Endodermal cell (in vitro differentiated cells): ENCODE data around the gene PLPP2. TPM values are rescaled to one million over a fixed set of nuclear protein-coding genes. Genes with fewer than 3 reads are reported as not detected.

Experiments used
- DNase-seq: peaks from one replicate; pipeline ENCODE4 v3.0.0-alpha.2; 2017
- H3K27ac ChIP-seq: 2 replicates; pipeline ENCODE4 v1.5.1; 2013; ENCODE audit warnings: mild to moderate bottlenecking, low read depth, low read length, moderate library complexity
- H3K27me3 ChIP-seq: 2 replicates; pipeline ENCODE4 v1.6.1; 2013; ENCODE audit warnings: mild to moderate bottlenecking, low read length, moderate library complexity; ENCODE audit not compliant: insufficient read depth, control insufficient read depth, poor library complexity, severe bottlenecking
- H3K36me3 ChIP-seq: 2 replicates; pipeline ENCODE4 v1.7.0; 2013; ENCODE audit warnings: mild to moderate bottlenecking, low read length, moderate library complexity; ENCODE audit not compliant: control insufficient read depth, insufficient read depth
- H3K4me1 ChIP-seq: one replicate; pipeline ENCODE4 v1.7.0; 2013; ENCODE audit warnings: low read length; ENCODE audit not compliant: control insufficient read depth, insufficient read depth
- H3K4me3 ChIP-seq: 2 replicates; pipeline ENCODE4 v1.5.1; 2013; ENCODE audit warnings: mild to moderate bottlenecking, low read length, moderate library complexity
- H3K9ac ChIP-seq: 2 replicates; pipeline ENCODE4 v1.6.1; 2013; ENCODE audit warnings: mild to moderate bottlenecking, low read length, moderate library complexity; ENCODE audit not compliant: poor library complexity, severe bottlenecking; ENCODE audit errors: extremely low read depth
- H3K9me3 ChIP-seq: 2 replicates; pipeline ENCODE4 v1.6.1; 2013; ENCODE audit warnings: mild to moderate bottlenecking, low read length, moderate library complexity; ENCODE audit not compliant: control insufficient read depth
- H3K27ac Mint-ChIP-seq: 2 replicates; pipeline ENCODE4 v1.8.0; 2020; ENCODE audit warnings: mixed read lengths
- H3K27me3 Mint-ChIP-seq: 2 replicates; pipeline ENCODE4 v1.8.0; 2021; ENCODE audit warnings: mild to moderate bottlenecking, mixed read lengths; ENCODE audit not compliant: insufficient read depth
- H3K36me3 Mint-ChIP-seq: 2 replicates; pipeline ENCODE4 v1.8.0; 2020; ENCODE audit warnings: low read depth, mixed read lengths
- H3K4me1 Mint-ChIP-seq: 2 replicates; pipeline ENCODE4 v1.8.0; 2020; ENCODE audit warnings: mixed read lengths
- H3K4me3 Mint-ChIP-seq: 2 replicates; pipeline ENCODE4 v1.8.0; 2020; ENCODE audit warnings: mild to moderate bottlenecking, moderate library complexity, mixed read lengths
- H3K9me3 Mint-ChIP-seq: 2 replicates; pipeline ENCODE4 v1.8.0; 2020; ENCODE audit warnings: mild to moderate bottlenecking, mixed read lengths
- CTCF ChIP-seq: fragments of 200-600 bp; sonication (generic); conservative IDR thresholded peaks from 2 replicates; pipeline ENCODE4 v1.5.0; 2021; ENCODE audit warnings: antibody characterized with exemption, mild to moderate bottlenecking
- WGBS, 2 experiments: methylation state at CpG; one replicate each; pipeline versions ENCODE4 v1.1.5 to v1.1.7; 2013; ENCODE audit warnings: missing lambda C conversion rate in 2 of 2, mixed read lengths in 1 of 2; ENCODE audit not compliant: insufficient coverage in 1 of 2, insufficient read length in 1 of 2; 5-methylcytosine and 5-hydroxymethylcytosine counted together
- total RNA-seq, 2 donors: library from RNA; stranded (reverse); fragmentation: NEBNext Ultra II Directional in 1 of 2; extraction: Animal tissue kit (Norgen Biotek cat#: 25700) in 1 of 2; gene quantifications; 2 replicates in 1 of 2; 3 replicates in 1 of 2; pipeline ENCODE4 v1.2.1, GENCODE V29; 2021

Gene PLPP2
- total RNA-seq, 2 donors from 2014 or later: 49.9 to 56.9 TPM

DNA sequence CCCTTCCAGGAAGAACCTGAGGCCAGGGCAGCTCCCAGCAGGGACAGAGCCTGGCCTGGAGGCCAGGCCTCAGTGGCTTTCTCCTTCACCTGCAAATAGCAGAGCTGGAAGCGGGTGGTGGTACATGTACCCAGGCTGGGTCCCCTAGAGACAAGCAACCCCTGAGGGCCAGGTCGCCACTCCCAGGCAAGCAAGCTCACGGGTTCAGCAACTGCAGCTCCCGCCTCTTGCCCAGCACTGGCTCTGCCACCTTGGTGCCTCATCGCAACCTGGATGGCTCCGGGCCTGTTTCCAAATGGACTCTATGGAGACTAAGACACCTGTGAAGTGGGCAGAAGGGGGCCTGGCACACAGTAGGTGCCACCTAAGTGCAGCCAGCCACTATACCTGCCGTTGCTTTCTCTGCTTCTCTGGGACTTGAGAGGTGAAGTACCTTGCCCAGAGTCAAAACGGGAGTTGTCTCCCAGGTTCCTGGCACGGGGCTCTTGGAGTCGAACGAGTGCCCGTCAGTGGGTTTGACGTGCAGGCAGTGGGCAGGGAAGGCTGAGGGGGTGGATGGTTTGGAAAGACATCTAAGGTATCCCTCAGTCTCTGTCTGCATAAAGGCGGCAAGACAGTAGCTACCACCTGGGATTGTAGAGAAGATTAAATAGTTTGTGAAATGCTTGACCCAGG lies 2.4 kb upstream of the PLPP2 start:
- H3K27ac Mint-ChIP-seq: no peak overlapping the region
- no peaks in the 10 kb centered on the region for H3K36me3 Mint-ChIP-seq

DNA sequence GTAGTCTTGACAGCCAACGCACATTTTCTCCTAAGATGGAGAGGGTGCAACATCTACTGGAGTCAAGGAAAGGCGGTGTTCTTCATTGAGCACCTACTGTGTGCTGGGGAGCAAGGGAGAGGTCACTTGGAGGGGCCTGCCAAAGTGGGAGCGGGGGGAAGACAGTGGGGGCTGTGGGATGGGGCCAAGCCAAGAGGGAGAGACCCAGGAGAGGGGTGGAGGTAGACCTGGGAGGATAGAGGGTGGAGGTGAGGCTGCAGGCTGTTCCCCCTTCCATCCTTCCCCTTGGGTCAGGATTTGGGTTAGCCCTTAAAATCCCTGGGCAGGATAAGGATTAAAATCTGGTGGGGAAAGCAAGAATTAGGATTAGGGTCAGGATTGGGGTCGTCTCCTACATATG lies 1.7 kb upstream of the PLPP2 start:
- no peaks in the 10 kb centered on the region for H3K9me3 Mint-ChIP-seq
- Histone ChIP-seq H3K9me3 (no peaks in the 10 kb centered on the region), H3K4me1 (peaks cover 7% of the 10 kb centered on the region), H3K27me3 (peaks cover 9% of the 10 kb centered on the region), H3K36me3 (no peaks in the 10 kb centered on the region), H3K9ac (no peak overlapping the region), H3K4me3 (no peak overlapping the region), H3K27ac (no peak overlapping the region)
- peaks cover 34% of the 10 kb centered on the region for H3K4me1 Mint-ChIP-seq
- no peak overlapping the region for H3K27ac Mint-ChIP-seq
- TF ChIP-seq CTCF: no peak
- peaks cover 33% of the 10 kb centered on the region for H3K27me3 Mint-ChIP-seq
- WGBS, 2 experiments: 89 to 100% methylated on average over 2 to 4 of the region's 4 CpGs
- H3K36me3 Mint-ChIP-seq: peaks cover 3% of the 10 kb centered on the region
- DNase-seq: peak; percentile 44
- no peak overlapping the region for H3K4me3 Mint-ChIP-seq

More for the DNA sequence above, 2.4 kb upstream of the PLPP2 start:
- Histone ChIP-seq H3K36me3 (no peaks in the 10 kb centered on the region), H3K27ac (no peak overlapping the region), H3K9ac (no peak overlapping the region), H3K4me1 (peaks cover 7% of the 10 kb centered on the region), H3K4me3 (no peak overlapping the region), H3K27me3 (peaks cover 9% of the 10 kb centered on the region), H3K9me3 (no peaks in the 10 kb centered on the region)
- Mint-ChIP-seq H3K4me3 (no peak overlapping the region), H3K9me3 (no peaks in the 10 kb centered on the region), H3K4me1 (peaks cover 29% of the 10 kb centered on the region), H3K27me3 (peaks cover 33% of the 10 kb centered on the region)
- no peak for TF ChIP-seq CTCF
- DNase-seq: peak; percentile 54
- WGBS, 2 experiments: 92 to 94% methylated on average over 13 to 14 of the region's 14 CpGs

DNA sequence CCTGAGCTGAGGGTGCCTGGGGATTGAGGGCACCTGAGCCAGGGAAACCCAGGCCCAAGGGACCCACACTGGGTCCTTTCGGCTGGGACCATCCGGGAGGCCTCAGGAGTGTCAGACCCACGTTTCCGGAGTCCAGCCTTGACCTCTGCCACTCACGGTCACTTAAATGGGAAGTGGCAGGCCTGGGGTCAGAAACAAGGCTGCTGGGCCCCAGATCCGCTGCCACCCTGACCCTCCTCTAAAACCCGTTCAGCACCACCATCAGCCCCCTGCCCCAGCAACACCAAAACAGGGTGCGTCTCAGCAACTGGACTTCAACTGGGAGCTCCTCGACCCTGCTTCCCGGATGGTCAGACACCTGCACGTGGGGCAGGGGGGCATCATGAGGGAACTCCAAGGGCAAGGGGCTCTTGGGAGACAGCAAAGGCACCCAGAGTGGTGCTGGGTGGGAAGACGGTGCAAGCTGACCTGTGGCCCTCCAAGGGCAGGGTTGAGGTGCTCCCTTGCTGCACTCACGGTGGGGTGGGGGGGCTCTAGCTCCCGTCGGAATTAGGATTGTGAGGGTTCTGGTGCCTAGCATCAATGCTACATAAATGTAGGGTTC lies 1.2 kb upstream of the PLPP2 start:
- H3K4me3 Mint-ChIP-seq: no peak overlapping the region
- Histone ChIP-seq H3K4me3 (no peak overlapping the region), H3K27me3 (peaks cover 9% of the 10 kb centered on the region), H3K4me1 (peaks cover 7% of the 10 kb centered on the region), H3K9ac (no peak overlapping the region), H3K27ac (no peak overlapping the region), H3K9me3 (no peaks in the 10 kb centered on the region), H3K36me3 (no peaks in the 10 kb centered on the region)
- WGBS, 2 experiments: 93 to 96% methylated on average over 5 to 15 of the region's 15 CpGs
- no peak overlapping the region for H3K27ac Mint-ChIP-seq
- peaks cover 5% of the 10 kb centered on the region for H3K36me3 Mint-ChIP-seq
- peak; percentile 54 for DNase-seq
- no peak for TF ChIP-seq CTCF
- peaks cover 35% of the 10 kb centered on the region for H3K4me1 Mint-ChIP-seq
- no peaks in the 10 kb centered on the region for H3K9me3 Mint-ChIP-seq
- H3K27me3 Mint-ChIP-seq: peaks cover 33% of the 10 kb centered on the region
